PC-3 (cell line): ENCODE results near the gene FAM110A.

Experiments
- CTCF ChIP-seq: fragments of 300-600 bp; sonication (generic); conservative IDR thresholded peaks from 2 replicates; pipeline ENCODE4 v1.5.1; 2017; ENCODE audit warnings: antibody characterized with exemption, low read depth, mild to moderate bottlenecking, low read length
- EZH2 ChIP-seq: fragments of 300-600 bp; sonication (generic); IDR thresholded peaks from one replicate; pipeline ENCODE4 v1.6.1; 2017; ENCODE audit warnings: antibody characterized with exemption, mild to moderate bottlenecking, low read length; ENCODE audit not compliant: unreplicated experiment
- EZH2phosphoT487 ChIP-seq: fragments of 300-600 bp; sonication (generic); IDR thresholded peaks from 2 replicates; pipeline ENCODE4 v1.6.1; 2018; ENCODE audit warnings: mild to moderate bottlenecking, antibody characterized with exemption, low read length, borderline replicate concordance

GRCh38 chr20:879626-880025 lies 46.1 kb downstream of the FAM110A start:
- TF ChIP-seq CTCF (no peak), EZH2 (no peak), EZH2phosphoT487 (no peak)
